Coronary artery (tissue), 2 donors: Measurements from ENCODE around the gene MYO5C.

Source experiments
- DNase-seq: peaks from one replicate; pipeline ENCODE4 v3.0.0-alpha.2; 2017; ENCODE audit warnings: low spot score
- H3K27ac ChIP-seq, 2 donors: fragments of 200-600 bp; sonication (generic); one replicate each; pipeline ENCODE4 v1.5.1; 2016 to 2019
- H3K4me3 ChIP-seq: fragments of 200-600 bp; sonication (generic); 2 replicates; pipeline ENCODE4 v1.5.1; 2016; ENCODE audit warnings: mild to moderate bottlenecking, moderate library complexity
- TF ChIP-seq, protein P1 (sequence below): fragments of 200-600 bp; sonication (generic); IDR thresholded peaks from one replicate; pipeline ENCODE4 v1.5.1; 2019; ENCODE audit warnings: antibody characterized with exemption

MYO5C gene

DNA sequence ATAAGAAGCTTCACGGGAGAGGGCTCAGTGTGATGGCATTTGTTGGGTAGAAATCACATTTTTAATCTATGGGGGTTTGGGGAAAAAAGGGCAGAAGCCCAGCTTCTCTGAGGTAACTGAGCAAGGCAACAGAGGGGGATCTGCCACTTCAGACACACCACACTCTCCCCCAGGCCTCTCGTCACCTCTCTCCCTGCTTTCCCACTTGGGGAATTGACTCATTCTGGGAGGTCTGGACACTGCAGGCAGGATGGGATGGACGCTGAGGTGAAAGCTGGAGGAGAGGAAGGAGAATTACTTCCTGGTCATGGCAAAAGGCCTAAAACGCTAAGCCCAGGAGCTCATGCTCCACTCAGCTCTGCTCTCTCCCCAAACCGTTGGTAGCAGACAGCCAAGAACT is 33.2 kb downstream of the MYO5C start:
- Histone ChIP-seq H3K4me3 (no peak overlapping the region), H3K27ac (peak overlapping the region in 1 of 2 donors; percentile 75)
- TF ChIP-seq, protein P1, sequence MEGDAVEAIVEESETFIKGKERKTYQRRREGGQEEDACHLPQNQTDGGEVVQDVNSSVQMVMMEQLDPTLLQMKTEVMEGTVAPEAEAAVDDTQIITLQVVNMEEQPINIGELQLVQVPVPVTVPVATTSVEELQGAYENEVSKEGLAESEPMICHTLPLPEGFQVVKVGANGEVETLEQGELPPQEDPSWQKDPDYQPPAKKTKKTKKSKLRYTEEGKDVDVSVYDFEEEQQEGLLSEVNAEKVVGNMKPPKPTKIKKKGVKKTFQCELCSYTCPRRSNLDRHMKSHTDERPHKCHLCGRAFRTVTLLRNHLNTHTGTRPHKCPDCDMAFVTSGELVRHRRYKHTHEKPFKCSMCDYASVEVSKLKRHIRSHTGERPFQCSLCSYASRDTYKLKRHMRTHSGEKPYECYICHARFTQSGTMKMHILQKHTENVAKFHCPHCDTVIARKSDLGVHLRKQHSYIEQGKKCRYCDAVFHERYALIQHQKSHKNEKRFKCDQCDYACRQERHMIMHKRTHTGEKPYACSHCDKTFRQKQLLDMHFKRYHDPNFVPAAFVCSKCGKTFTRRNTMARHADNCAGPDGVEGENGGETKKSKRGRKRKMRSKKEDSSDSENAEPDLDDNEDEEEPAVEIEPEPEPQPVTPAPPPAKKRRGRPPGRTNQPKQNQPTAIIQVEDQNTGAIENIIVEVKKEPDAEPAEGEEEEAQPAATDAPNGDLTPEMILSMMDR, result no peak
- DNase-seq, result no peak

DNA sequence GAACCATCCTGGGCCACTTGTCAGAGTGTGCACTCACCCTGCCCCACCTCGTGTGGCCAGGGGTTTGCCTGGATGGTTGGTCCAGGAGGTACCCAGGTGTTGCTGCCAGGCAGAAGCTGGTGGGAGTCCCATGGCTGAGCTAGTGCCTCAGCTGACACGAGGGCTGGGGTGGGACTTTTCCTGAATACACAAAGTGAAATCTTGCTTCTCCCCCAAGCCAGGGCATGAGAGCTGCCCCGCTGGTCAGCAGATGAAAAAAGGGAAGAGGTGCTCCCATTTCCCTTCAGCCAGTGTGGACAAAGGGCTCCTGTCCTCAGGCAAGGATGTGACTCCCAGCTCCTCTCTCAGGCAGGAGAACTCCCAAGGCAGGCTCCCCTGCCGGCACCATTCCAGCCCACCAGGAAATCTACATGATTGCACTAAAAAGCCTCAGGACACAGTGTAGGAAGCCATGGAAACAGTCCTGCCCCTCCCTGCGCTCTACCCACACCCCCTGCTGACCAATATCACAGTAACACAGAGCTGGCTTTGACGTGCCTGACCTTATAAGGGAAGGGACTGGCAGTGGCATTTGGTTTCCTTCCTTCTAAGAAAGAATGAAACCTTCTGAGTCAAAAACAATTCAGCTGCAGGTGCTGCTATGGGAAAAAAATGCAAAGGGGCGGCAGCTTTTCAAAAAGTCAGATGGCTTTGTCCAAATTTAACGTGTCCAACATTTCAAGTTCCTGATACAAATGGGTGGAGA is 33.9 kb downstream of the MYO5C start:
- TF ChIP-seq, protein P1, result no peak
- Histone ChIP-seq H3K4me3 (peak overlapping the region; percentile 12), H3K27ac (peak overlapping the region; percentile 27 to 75)
- DNase-seq, result peak; percentile 83

DNA sequence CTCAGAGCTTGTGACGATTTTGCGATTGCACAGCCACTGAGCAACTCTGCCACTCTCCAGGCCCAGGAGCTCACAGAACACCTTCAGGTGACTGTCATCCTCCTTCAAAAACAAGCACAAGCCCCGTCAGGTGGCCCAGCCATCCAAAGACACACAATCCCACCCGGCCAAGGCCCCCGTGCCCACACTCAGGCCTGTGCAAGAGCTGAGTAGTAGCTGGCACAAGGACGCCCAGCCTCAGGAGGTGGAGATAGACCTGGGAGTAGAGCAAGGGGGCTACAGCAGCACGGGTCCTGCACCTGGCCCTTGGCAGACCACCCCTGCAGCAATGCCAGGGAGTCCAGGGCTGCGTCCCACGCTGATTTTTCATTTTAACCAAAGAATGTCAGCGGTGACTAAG is 34.6 kb downstream of the MYO5C start:
- H3K27ac ChIP-seq, result peak overlapping the region; percentile 27 to 75
- no peak for DNase-seq
- TF ChIP-seq, protein P1, result no peak
- no peak overlapping the region for H3K4me3 ChIP-seq

DNA sequence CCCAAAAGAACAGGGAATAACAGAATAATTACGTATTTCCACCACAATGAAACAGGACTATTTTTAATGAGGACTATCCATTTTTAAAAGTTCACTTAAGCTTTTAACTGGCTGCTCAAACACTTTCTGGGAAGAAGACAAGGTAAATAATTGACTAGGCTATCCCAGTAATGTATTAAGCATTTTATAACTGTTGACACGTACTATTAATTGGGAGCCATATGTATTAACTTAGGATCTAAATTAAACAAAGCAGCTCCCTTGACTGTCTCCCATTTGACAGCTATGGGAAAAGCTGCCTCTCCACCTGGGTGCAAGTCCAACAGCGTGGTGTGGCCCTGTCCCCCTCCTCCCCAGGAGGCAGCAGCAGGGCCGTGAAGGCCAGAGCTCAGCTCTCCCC is 36.1 kb downstream of the MYO5C start:
- DNase-seq, result no peak
- TF ChIP-seq, protein P1, result no peak
- Histone ChIP-seq H3K27ac (no peak overlapping the region), H3K4me3 (no peak overlapping the region)

DNA sequence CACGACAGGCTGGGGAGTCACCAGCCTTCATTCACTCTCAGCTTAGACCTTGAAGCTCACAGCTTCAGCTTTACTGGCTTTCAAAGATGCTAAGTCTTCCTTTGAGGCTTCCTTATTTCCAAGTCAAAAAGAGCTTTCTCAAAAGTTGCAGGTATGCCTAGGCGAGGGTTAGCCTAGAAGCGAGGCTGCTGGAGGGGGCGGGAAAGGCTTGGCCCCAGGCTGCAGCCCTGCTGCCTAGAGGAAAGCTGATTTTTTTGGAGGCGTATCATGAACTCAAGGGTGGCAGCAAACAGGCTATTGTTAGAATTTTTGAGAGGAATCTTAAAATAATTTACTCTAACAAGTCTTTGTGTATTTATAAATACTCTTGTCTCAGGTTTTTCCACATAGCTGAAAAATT is 37.1 kb downstream of the MYO5C start:
- no peak for DNase-seq
- Histone ChIP-seq H3K4me3 (no peak overlapping the region), H3K27ac (no peak overlapping the region)
- TF ChIP-seq, protein P1, result no peak

DNA sequence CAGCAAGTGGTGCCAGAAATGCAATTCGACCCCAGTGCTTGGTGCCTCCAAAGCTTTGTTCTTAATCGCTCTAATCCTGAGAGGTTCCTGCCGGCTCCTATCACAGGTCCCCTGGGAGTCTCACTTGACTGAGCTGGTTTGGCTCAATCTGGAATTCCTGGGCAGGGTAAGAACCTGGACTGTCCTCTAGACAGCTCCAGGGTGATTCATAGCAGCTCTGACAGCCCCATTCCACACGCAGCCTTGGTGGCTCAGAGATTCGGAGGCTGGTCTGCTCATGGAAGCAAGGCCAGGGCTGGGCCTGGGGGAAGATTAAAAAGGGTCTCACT is 37.9 kb downstream of the MYO5C start:
- TF ChIP-seq, protein P1, result no peak
- Histone ChIP-seq H3K27ac (no peak overlapping the region), H3K4me3 (no peak overlapping the region)
- DNase-seq, result no peak

DNA sequence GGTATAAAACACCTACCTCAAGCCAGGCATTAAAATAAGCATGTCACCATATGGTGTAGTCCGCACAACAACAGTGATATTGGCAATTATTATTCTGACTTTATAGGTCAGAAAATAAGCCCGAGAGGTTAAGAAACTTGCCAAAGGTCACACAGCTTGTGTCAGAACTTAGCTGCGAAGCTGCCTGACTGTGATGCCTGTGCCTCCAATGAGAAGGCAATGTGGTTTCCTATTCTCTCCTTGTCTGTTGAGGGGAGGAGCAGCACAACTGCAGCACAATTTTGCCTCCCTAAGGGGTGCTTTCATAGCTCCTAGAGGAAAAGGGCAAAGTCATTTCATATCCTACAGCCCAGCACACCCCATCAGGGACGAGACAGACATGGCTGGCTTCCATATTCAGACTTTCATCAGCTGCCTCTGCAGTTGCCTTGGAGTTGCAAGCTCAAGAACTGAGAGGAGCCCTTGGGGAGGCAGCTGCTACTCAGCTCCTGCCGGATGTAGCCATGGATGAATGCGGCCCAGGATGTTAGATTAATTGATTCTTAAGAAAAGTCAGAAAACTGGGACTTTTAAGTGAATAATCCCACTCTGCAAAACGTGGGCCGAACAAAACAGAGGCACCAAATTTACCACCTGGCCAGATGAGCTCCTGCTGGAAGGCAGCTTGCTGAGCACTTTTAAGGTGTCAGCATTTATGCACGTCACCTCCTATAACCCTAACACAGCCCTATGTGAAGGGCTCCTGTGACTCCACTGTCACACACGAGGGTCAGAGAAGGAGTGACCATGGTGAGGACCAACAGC is 38.5 kb downstream of the MYO5C start:
- Histone ChIP-seq H3K4me3 (no peak overlapping the region), H3K27ac (no peak overlapping the region)
- TF ChIP-seq, protein P1, result no peak
- DNase-seq, result no peak
